Pancreas (tissue), 10 donors: Measurements from ENCODE around the gene CACNB3. TPM values are rescaled to one million over a fixed set of nuclear protein-coding genes. Genes with fewer than 3 reads are reported as not detected.

Experiments used
- ATAC-seq, 4 donors: fragments of 200-7000 bp; cut with Tn5 transposase; one replicate each; pipeline versions ENCODE4 v1.8.0 to v1.9.1; 2020; ENCODE audit warnings: mild to moderate bottlenecking in 4 of 4, moderate library complexity in 4 of 4
- DNase-seq, 6 donors: peaks; one replicate each; pipeline ENCODE4 v3.0.0-alpha.2; 2020
- FAIRE-seq: peaks from 2 replicates; lab custom pipeline; 2012; peaks lifted over from hg19 to GRCh38; lab: Jason Lieb, UNC
- H3K27ac ChIP-seq, 4 donors: fragments of 200-600 bp; sonication (generic); 1 replicate in 3 of 4; 2 replicates in 1 of 4; pipeline versions ENCODE4 v1.5.0 to v1.8.0; 2020
- H3K27me3 ChIP-seq, 4 donors: fragments of 200-600 bp; one replicate each; pipeline ENCODE4 v1.8.0; 2021
- H3K36me3 ChIP-seq, 3 donors: fragments of 200-600 bp; sonication (generic) in 1 of 3; one replicate each; pipeline versions ENCODE4 v1.5.0 to v1.8.0; 2020 to 2021
- H3K4me1 ChIP-seq, 3 donors: fragments of 200-600 bp; one replicate each; pipeline ENCODE4 v1.8.0; 2021
- H3K4me3 ChIP-seq, 4 donors: fragments of 200-600 bp; sonication (generic) in 2 of 4; one replicate each; pipeline versions ENCODE4 v1.5.0 to v1.8.0; 2020 to 2021
- H3K9me3 ChIP-seq, 4 donors: fragments of 200-600 bp; one replicate each; pipeline ENCODE4 v1.8.0; 2021
- WGBS, 2 donors: extraction: QIAGEN DNeasy Blood & Tissue Kit; methylation state at CpG; one replicate each; pipeline ENCODE4 v1.1.7; 2013; 5-methylcytosine and 5-hydroxymethylcytosine counted together
- intact Hi-C, 3 donors: fragments of 100-400 bp; cut with DNase I; formaldehyde crosslinking; loops; one replicate each; pipeline versions ENCODE4 v1.11.1 to v1.14.2; 2022
- polyA plus RNA-seq, 2 donors: library from polyadenylated mRNA; stranded (reverse); fragments of 200-250 nt; gene quantifications; one replicate each; pipeline ENCODE4 v1.2.3, GENCODE V29; 2013
- total RNA-seq, 6 donors: library from RNA; stranded (reverse); fragmentation: NEBNext Ultra II Directional in 4 of 6; extraction: Animal tissue kit (Norgen Biotek cat#: 25700) in 4 of 6; gene quantifications; one replicate each; pipeline versions ENCODE4 v1.2.1 to v1.2.4, GENCODE V29; 2021 to 2023
- TF ChIP-seq, protein P1 (sequence below), 4 donors: fragments of 200-600 bp; sonication (generic) in 3 of 4; IDR thresholded peaks; one replicate each; pipeline versions ENCODE4 v1.5.0 to v1.8.0; 2021; ENCODE audit warnings: antibody characterized with exemption in 4 of 4
- donor health status: healthy with polysubstance abuse.
- donor health status: DM: no; HTN: no; CAD: no; lungs with moderate emphysema.
- donor health status: DM: no; HTN: no; CAD: no.
- donor health status: control.
- donor health status: control.
- donor health status: Bipolar disorder and iron deficiency.
- donor health status: DM: yes; HTN: yes; CAD: no.
- donor health status: DM: no; HTN: no; CAD: no.
- donor health status: DM: no; HTN: no; CAD: no.
- donor health status: DM: yes; HTN: yes; CAD: no.

The CACNB3 gene
- total and polyA plus RNA-seq, 8 donors: 1.3 to 16.3 (median 4.6) TPM

- 92 to 94% methylated on average over 3 of the region's 3 CpGs for WGBS, 2 donors
- Histone ChIP-seq H3K36me3 (no peaks in the 10 kb centered on the region), H3K4me1 (peaks cover 0 to 10% (median 10%) of the 10 kb centered on the region in 3 donors), H3K4me3 (no peak overlapping the region), H3K9me3 (no peaks in the 10 kb centered on the region), H3K27ac (no peak overlapping the region), H3K27me3 (no peaks in the 10 kb centered on the region)
- TF ChIP-seq, protein P1, sequence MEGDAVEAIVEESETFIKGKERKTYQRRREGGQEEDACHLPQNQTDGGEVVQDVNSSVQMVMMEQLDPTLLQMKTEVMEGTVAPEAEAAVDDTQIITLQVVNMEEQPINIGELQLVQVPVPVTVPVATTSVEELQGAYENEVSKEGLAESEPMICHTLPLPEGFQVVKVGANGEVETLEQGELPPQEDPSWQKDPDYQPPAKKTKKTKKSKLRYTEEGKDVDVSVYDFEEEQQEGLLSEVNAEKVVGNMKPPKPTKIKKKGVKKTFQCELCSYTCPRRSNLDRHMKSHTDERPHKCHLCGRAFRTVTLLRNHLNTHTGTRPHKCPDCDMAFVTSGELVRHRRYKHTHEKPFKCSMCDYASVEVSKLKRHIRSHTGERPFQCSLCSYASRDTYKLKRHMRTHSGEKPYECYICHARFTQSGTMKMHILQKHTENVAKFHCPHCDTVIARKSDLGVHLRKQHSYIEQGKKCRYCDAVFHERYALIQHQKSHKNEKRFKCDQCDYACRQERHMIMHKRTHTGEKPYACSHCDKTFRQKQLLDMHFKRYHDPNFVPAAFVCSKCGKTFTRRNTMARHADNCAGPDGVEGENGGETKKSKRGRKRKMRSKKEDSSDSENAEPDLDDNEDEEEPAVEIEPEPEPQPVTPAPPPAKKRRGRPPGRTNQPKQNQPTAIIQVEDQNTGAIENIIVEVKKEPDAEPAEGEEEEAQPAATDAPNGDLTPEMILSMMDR (IDR thresholded peaks at IDR 0.05): no peak
- DNase-seq: no peak
- FAIRE-seq: no peak
- no peak for ATAC-seq
- intact Hi-C loops: loop anchor here in 2 of 3 donors (5.0 kb wide), 2 partner anchors 38 to 43 kb away; no protein-coding TSS in a partner anchor
These were observed 23.4 kb upstream of the CACNB3 start for GRCh38 chr12:48794870-48795269.

GRCh38 chr12:48795550-48796455 is 22.5 kb upstream of the CACNB3 start:
- Histone ChIP-seq H3K27ac (no peak overlapping the region), H3K4me3 (no peak overlapping the region), H3K4me1 (peaks cover 0 to 4% (median under 1%) of the 10 kb centered on the region in 3 donors), H3K27me3 (no peaks in the 10 kb centered on the region), H3K36me3 (no peaks in the 10 kb centered on the region), H3K9me3 (no peaks in the 10 kb centered on the region)
- WGBS, 2 donors: 18 to 23% methylated on average over 12 of the region's 12 CpGs
- peak; percentile 88 to 100 (median 97) for ATAC-seq
- intact Hi-C loops: loop anchor here in 2 of 3 donors (5.0 kb wide), 2 partner anchors 39 to 44 kb away; no protein-coding TSS in a partner anchor
- peak; percentile 5 to 82 (median 67) for DNase-seq
- TF ChIP-seq, protein P1 (IDR thresholded peaks at IDR 0.05): peak; percentile 87 to 96 (median 94)
- FAIRE-seq: peak; percentile 74

- WGBS, 2 donors: 79 to 83% methylated on average over 3 of the region's 3 CpGs
- ATAC-seq: no peak
- H3K9me3 ChIP-seq: no peaks in the 10 kb centered on the region
- no peaks in the 10 kb centered on the region for H3K36me3 ChIP-seq
- H3K4me3 ChIP-seq: no peak overlapping the region
- FAIRE-seq: no peak
- H3K4me1 ChIP-seq: peaks cover 0 to 4% (median 0%) of the 10 kb centered on the region in 3 donors
- no peak overlapping the region for H3K27ac ChIP-seq
- TF ChIP-seq, protein P1 (IDR thresholded peaks at IDR 0.05): no peak
- intact Hi-C loops: loop anchor here in 2 of 3 donors (5.0 kb wide), 2 partner anchors 40 to 45 kb away; no protein-coding TSS in a partner anchor
- peak in 1 of 6 donors; percentile 2 for DNase-seq
- no peaks in the 10 kb centered on the region for H3K27me3 ChIP-seq
These were observed 21.3 kb upstream of the CACNB3 start for GRCh38 chr12:48796976-48797375.

- no peak overlapping the region for H3K4me3 ChIP-seq
- no peaks in the 10 kb centered on the region for H3K27me3 ChIP-seq
- TF ChIP-seq, protein P1 (IDR thresholded peaks at IDR 0.05): no peak
- DNase-seq: no peak
- H3K27ac ChIP-seq: no peak overlapping the region
- intact Hi-C loops: no loop called here
- 67 to 79% methylated on average over 13 to 14 of the region's 14 CpGs for WGBS, 2 donors
- no peak for FAIRE-seq
- ATAC-seq: no peak
- no peaks in the 10 kb centered on the region for H3K36me3 ChIP-seq
- H3K9me3 ChIP-seq: no peaks in the 10 kb centered on the region
- peaks cover 0 to 3% (median 0%) of the 10 kb centered on the region in 3 donors for H3K4me1 ChIP-seq
These were observed 17.8 kb upstream of the CACNB3 start for GRCh38 chr12:48800457-48800856.
